Activated naive CD4-positive, alpha-beta T cell treated with anti-CD3 and anti-CD28 coated beads, Interleukin-2, amount 50 U/mL, for 24 hours (primary cell): ENCODE measurements around the gene QKI.
"Not testable (repeated sequence)": the region's sequence is repeated elsewhere in the genome, so short reads cannot be mapped to it uniquely, and the experiment has no call there.

ENCODE experiments used
- H3K27ac Mint-ChIP-seq: one replicate; pipeline ENCODE4 v1.8.0; 2021; ENCODE audit warnings: mild to moderate bottlenecking, mixed read lengths
- H3K27me3 Mint-ChIP-seq: one replicate; pipeline ENCODE4 v1.8.0; 2021; ENCODE audit warnings: mixed read lengths
- H3K36me3 Mint-ChIP-seq: one replicate; pipeline ENCODE4 v1.8.0; 2021; ENCODE audit warnings: mixed read lengths
- H3K4me1 Mint-ChIP-seq: one replicate; pipeline ENCODE4 v1.8.0; 2021; ENCODE audit warnings: mixed read lengths
- H3K4me3 Mint-ChIP-seq: one replicate; pipeline ENCODE4 v1.8.0; 2021; ENCODE audit warnings: mild to moderate bottlenecking, mixed read lengths
- H3K9me3 Mint-ChIP-seq: one replicate; pipeline ENCODE4 v1.8.0; 2021; ENCODE audit warnings: mixed read lengths

The QKI gene

GRCh38 chr6:163416557-163417253 lies 2.2 kb downstream of the QKI start:
- Mint-ChIP-seq H3K4me1 (peaks cover 62% of the 10 kb centered on the region), H3K27me3 (no peaks in the 10 kb centered on the region), H3K27ac (peak overlapping the region; percentile 92), H3K36me3 (no peaks in the 10 kb centered on the region), H3K4me3 (peak overlapping the region; percentile 94), H3K9me3 (no peaks in the 10 kb centered on the region)

- Mint-ChIP-seq H3K36me3 (no peaks in the 10 kb centered on the region), H3K4me1 (peaks cover 57% of the 10 kb centered on the region), H3K9me3 (no peaks in the 10 kb centered on the region), H3K27ac (no peak overlapping the region), H3K27me3 (no peaks in the 10 kb centered on the region), H3K4me3 (peak overlapping the region; percentile 94)
Observed at GRCh38 chr6:163417595-163417994, 3.1 kb downstream of the QKI start.

GRCh38 chr6:163418311-163419029 lies 4.0 kb downstream of the QKI start:
- Mint-ChIP-seq H3K27me3 (no peaks in the 10 kb centered on the region), H3K4me3 (peak overlapping the region; percentile 51), H3K27ac (peak overlapping the region; percentile 68), H3K9me3 (no peaks in the 10 kb centered on the region), H3K36me3 (no peaks in the 10 kb centered on the region), H3K4me1 (peaks cover 54% of the 10 kb centered on the region)

GRCh38 chr6:163419413-163420288 lies 5.1 kb downstream of the QKI start:
- no peaks in the 10 kb centered on the region for H3K36me3 Mint-ChIP-seq
- H3K4me1 Mint-ChIP-seq: peaks cover 63% of the 10 kb centered on the region
- H3K27me3 Mint-ChIP-seq: no peaks in the 10 kb centered on the region
- H3K9me3 Mint-ChIP-seq: no peaks in the 10 kb centered on the region
- peak overlapping the region; percentile 59 for H3K4me3 Mint-ChIP-seq
- H3K27ac Mint-ChIP-seq: no peak overlapping the region

- Mint-ChIP-seq H3K4me3 (peak overlapping the region; percentile 59), H3K27ac (no peak overlapping the region), H3K27me3 (no peaks in the 10 kb centered on the region), H3K4me1 (peaks cover 68% of the 10 kb centered on the region), H3K36me3 (no peaks in the 10 kb centered on the region), H3K9me3 (no peaks in the 10 kb centered on the region)
Observed at GRCh38 chr6:163420289-163420614, 5.7 kb downstream of the QKI start.

- H3K27ac Mint-ChIP-seq: no peak overlapping the region
- H3K4me1 Mint-ChIP-seq: peaks cover 64% of the 10 kb centered on the region
- no peaks in the 10 kb centered on the region for H3K27me3 Mint-ChIP-seq
- H3K9me3 Mint-ChIP-seq: no peaks in the 10 kb centered on the region
- no peaks in the 10 kb centered on the region for H3K36me3 Mint-ChIP-seq
- H3K4me3 Mint-ChIP-seq: no peak overlapping the region
Observed at GRCh38 chr6:163422550-163422949, 8.0 kb downstream of the QKI start.

- no peaks in the 10 kb centered on the region for H3K36me3 Mint-ChIP-seq
- no peak overlapping the region for H3K4me3 Mint-ChIP-seq
- no peaks in the 10 kb centered on the region for H3K27me3 Mint-ChIP-seq
- H3K27ac Mint-ChIP-seq: no peak overlapping the region
- peaks cover 67% of the 10 kb centered on the region for H3K4me1 Mint-ChIP-seq
- no peaks in the 10 kb centered on the region for H3K9me3 Mint-ChIP-seq
Observed at GRCh38 chr6:163423696-163424095, 9.2 kb downstream of the QKI start.

- peaks cover 73% of the 10 kb centered on the region for H3K4me1 Mint-ChIP-seq
- H3K36me3 Mint-ChIP-seq: no peaks in the 10 kb centered on the region
- no peaks in the 10 kb centered on the region for H3K27me3 Mint-ChIP-seq
- no peak overlapping the region for H3K27ac Mint-ChIP-seq
- H3K4me3 Mint-ChIP-seq: no peak overlapping the region
- no peaks in the 10 kb centered on the region for H3K9me3 Mint-ChIP-seq
Observed at GRCh38 chr6:163427498-163428254, 13.2 kb downstream of the QKI start.

GRCh38 chr6:163428373-163428772 lies 13.9 kb downstream of the QKI start:
- H3K27me3 Mint-ChIP-seq: no peaks in the 10 kb centered on the region
- H3K4me1 Mint-ChIP-seq: peaks cover 76% of the 10 kb centered on the region
- H3K9me3 Mint-ChIP-seq: no peaks in the 10 kb centered on the region
- no peaks in the 10 kb centered on the region for H3K36me3 Mint-ChIP-seq
- no peak overlapping the region for H3K4me3 Mint-ChIP-seq
- no peak overlapping the region for H3K27ac Mint-ChIP-seq

GRCh38 chr6:163429858-163430448 lies 15.4 kb downstream of the QKI start:
- Mint-ChIP-seq H3K36me3 (no peaks in the 10 kb centered on the region), H3K27ac (peak overlapping the region; percentile 38), H3K9me3 (no peaks in the 10 kb centered on the region), H3K27me3 (no peaks in the 10 kb centered on the region), H3K4me1 (peaks cover 70% of the 10 kb centered on the region), H3K4me3 (no peak overlapping the region)

- no peak overlapping the region for H3K27ac Mint-ChIP-seq
- no peaks in the 10 kb centered on the region for H3K27me3 Mint-ChIP-seq
- no peak overlapping the region for H3K4me3 Mint-ChIP-seq
- H3K9me3 Mint-ChIP-seq: no peaks in the 10 kb centered on the region
- H3K36me3 Mint-ChIP-seq: no peaks in the 10 kb centered on the region
- peaks cover 72% of the 10 kb centered on the region for H3K4me1 Mint-ChIP-seq
Observed at GRCh38 chr6:163432300-163432699, 17.8 kb downstream of the QKI start.

- H3K27me3 Mint-ChIP-seq, H3K4me3 Mint-ChIP-seq, H3K9me3 Mint-ChIP-seq, H3K36me3 Mint-ChIP-seq, H3K27ac Mint-ChIP-seq: not testable (repeated sequence)
- peaks cover 69% of the 10 kb centered on the region for H3K4me1 Mint-ChIP-seq
Observed at GRCh38 chr6:163433486-163433885, 19.0 kb downstream of the QKI start.

- peaks cover 68% of the 10 kb centered on the region for H3K4me1 Mint-ChIP-seq
- no peaks in the 10 kb centered on the region for H3K27me3 Mint-ChIP-seq
- H3K4me3 Mint-ChIP-seq: no peak overlapping the region
- H3K36me3 Mint-ChIP-seq: no peaks in the 10 kb centered on the region
- H3K9me3 Mint-ChIP-seq: no peaks in the 10 kb centered on the region
- no peak overlapping the region for H3K27ac Mint-ChIP-seq
Observed at GRCh38 chr6:163435023-163435422, 20.5 kb downstream of the QKI start.

GRCh38 chr6:163436843-163437242 lies 22.3 kb downstream of the QKI start:
- H3K4me3 Mint-ChIP-seq: no peak overlapping the region
- H3K9me3 Mint-ChIP-seq: no peaks in the 10 kb centered on the region
- no peak overlapping the region for H3K27ac Mint-ChIP-seq
- no peaks in the 10 kb centered on the region for H3K36me3 Mint-ChIP-seq
- peaks cover 68% of the 10 kb centered on the region for H3K4me1 Mint-ChIP-seq
- no peaks in the 10 kb centered on the region for H3K27me3 Mint-ChIP-seq

- H3K36me3 Mint-ChIP-seq: no peaks in the 10 kb centered on the region
- no peaks in the 10 kb centered on the region for H3K27me3 Mint-ChIP-seq
- H3K4me1 Mint-ChIP-seq: peaks cover 69% of the 10 kb centered on the region
- H3K9me3 Mint-ChIP-seq: no peaks in the 10 kb centered on the region
- no peak overlapping the region for H3K27ac Mint-ChIP-seq
- H3K4me3 Mint-ChIP-seq: no peak overlapping the region
Observed at GRCh38 chr6:163437466-163437865, 22.9 kb downstream of the QKI start.
